Mucosa of rectum (tissue), 2 donors: ENCODE data around the gene ATAD3A.

ENCODE experiments used
- H3K27ac ChIP-seq, 2 donors: one replicate each; pipeline ENCODE4 v1.7.0; 2013; ENCODE audit warnings: inconsistent platforms in 2 of 2, low read depth in 2 of 2, low read length in 2 of 2
- H3K27me3 ChIP-seq, 2 donors: one replicate each; pipeline ENCODE4 v1.7.0; 2013; ENCODE audit warnings: low read length in 2 of 2; ENCODE audit not compliant: control insufficient read depth in 2 of 2, insufficient read depth in 2 of 2
- H3K36me3 ChIP-seq, 2 donors: one replicate each; pipeline ENCODE4 v1.7.0; 2013; ENCODE audit warnings: low read length in 2 of 2; ENCODE audit not compliant: control insufficient read depth in 2 of 2, insufficient read depth in 2 of 2
- H3K4me1 ChIP-seq, 2 donors: one replicate each; pipeline ENCODE4 v1.7.0; 2013; ENCODE audit warnings: low read length in 2 of 2, mild to moderate bottlenecking in 1 of 2; ENCODE audit not compliant: control insufficient read depth in 2 of 2, insufficient read depth in 2 of 2
- H3K4me3 ChIP-seq, 2 donors: one replicate each; pipeline ENCODE4 v1.7.0; 2013; ENCODE audit warnings: low read length in 2 of 2
- H3K9ac ChIP-seq, 2 donors: one replicate each; pipeline ENCODE4 v1.7.0; 2013; ENCODE audit warnings: low read length in 2 of 2, low read depth in 1 of 2, mild to moderate bottlenecking in 1 of 2
- H3K9me3 ChIP-seq, 2 donors: one replicate each; pipeline ENCODE4 v1.7.0; 2013; ENCODE audit warnings: low read length in 2 of 2; ENCODE audit not compliant: control insufficient read depth in 2 of 2
- donor health status: healthy.
- donor health status: Normal muscosa, but diverticular disease.

ATAD3A gene

DNA sequence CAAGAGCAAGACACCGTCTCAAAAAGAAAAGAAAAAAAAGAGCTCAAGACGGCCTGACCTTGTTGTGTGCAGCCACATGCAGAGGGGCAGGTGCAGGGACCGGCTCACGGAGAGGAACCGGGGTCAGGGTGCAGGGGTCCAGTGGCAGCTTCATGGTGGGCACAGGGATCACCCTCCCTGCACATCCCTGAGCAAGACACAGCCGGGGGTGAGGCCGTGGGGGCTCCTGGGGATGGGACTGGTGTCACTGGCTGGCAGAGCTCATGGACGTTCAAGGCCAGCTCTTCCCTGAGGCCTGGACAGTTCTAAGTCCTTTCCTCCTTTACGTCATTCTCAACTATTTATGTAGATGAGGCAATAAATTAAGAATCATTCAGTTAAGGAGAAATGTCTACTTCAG is 35.0 kb downstream of the ATAD3A start:
- no peak overlapping the region for H3K9ac ChIP-seq
- no peaks in the 10 kb centered on the region for H3K27me3 ChIP-seq
- no peaks in the 10 kb centered on the region for H3K4me1 ChIP-seq
- H3K4me3 ChIP-seq: no peak overlapping the region
- H3K27ac ChIP-seq: no peak overlapping the region
- peaks cover 3 to 19% of the 10 kb centered on the region in 2 donors for H3K36me3 ChIP-seq
- H3K9me3 ChIP-seq: no peaks in the 10 kb centered on the region

DNA sequence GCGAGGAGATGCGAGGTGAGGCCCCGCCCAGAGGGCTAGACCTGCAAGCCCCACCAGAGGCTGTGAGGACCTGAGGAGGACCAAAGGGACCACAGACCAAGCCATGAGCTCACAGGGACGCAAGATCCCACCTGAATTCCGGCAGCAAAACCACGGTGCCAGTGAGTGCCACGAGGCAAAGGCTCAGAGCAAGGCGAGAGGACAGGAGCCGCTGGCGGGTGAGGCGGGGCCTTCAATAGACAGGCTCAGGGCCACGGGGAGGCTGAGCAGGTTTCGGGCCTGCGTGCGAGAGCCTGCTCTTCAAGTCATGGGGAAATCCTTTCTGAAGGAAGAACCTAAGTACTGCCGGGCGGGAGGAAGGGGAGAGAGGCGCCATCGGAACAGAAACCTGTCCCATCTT is 35.5 kb downstream of the ATAD3A start:
- Histone ChIP-seq H3K9ac (no peak overlapping the region), H3K27me3 (no peaks in the 10 kb centered on the region), H3K36me3 (peaks cover 3 to 15% of the 10 kb centered on the region in 2 donors)

DNA sequence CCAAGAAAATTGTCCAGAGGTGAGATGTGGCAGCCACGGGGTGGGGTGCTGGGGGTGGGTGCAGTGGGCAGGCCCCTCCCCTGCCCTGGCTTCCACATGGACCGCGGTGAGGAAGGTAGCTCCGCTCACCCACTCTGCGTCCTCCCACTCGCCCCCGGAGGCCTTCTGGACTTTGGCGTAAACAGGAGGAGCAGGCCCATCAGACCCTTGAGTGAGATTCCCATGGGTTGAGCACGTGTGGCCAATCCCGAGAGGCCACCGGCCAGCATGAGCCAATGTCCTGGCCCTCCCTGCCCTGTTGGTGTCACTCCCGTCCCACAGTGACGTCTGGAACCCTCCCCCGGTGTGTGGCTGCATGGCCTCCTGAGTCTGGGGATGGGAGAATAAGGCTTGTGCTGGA is 36.6 kb downstream of the ATAD3A start:
- Histone ChIP-seq H3K9me3 (no peaks in the 10 kb centered on the region), H3K4me3 (no peak overlapping the region), H3K4me1 (no peaks in the 10 kb centered on the region), H3K36me3 (peaks cover 3 to 7% of the 10 kb centered on the region in 2 donors), H3K27ac (no peak overlapping the region), H3K27me3 (no peaks in the 10 kb centered on the region), H3K9ac (no peak overlapping the region)

More for the DNA sequence above, 35.5 kb downstream of the ATAD3A start:
- Histone ChIP-seq H3K9me3 (no peaks in the 10 kb centered on the region), H3K4me3 (no peak overlapping the region), H3K27ac (no peak overlapping the region), H3K4me1 (no peaks in the 10 kb centered on the region)

GRCh38 chr1:1550087-1550486 is 38.1 kb downstream of the ATAD3A start:
- H3K9me3 ChIP-seq: no peaks in the 10 kb centered on the region
- H3K9ac ChIP-seq: no peak overlapping the region
- no peaks in the 10 kb centered on the region for H3K4me1 ChIP-seq
- H3K27me3 ChIP-seq: no peaks in the 10 kb centered on the region
- H3K4me3 ChIP-seq: no peak overlapping the region
- peaks cover 3 to 7% of the 10 kb centered on the region in 2 donors for H3K36me3 ChIP-seq
- H3K27ac ChIP-seq: no peak overlapping the region

- H3K27ac ChIP-seq: no peak overlapping the region
- H3K9ac ChIP-seq: no peak overlapping the region
- H3K4me3 ChIP-seq: no peak overlapping the region
Observed at GRCh38 chr1:1550591-1551432, 38.9 kb downstream of the ATAD3A start.

GRCh38 chr1:1551524-1552262 is 39.7 kb downstream of the ATAD3A start:
- Histone ChIP-seq H3K4me1 (no peaks in the 10 kb centered on the region), H3K4me3 (no peak overlapping the region), H3K36me3 (peaks cover 3 to 7% of the 10 kb centered on the region in 2 donors), H3K27ac (no peak overlapping the region), H3K9me3 (no peaks in the 10 kb centered on the region), H3K27me3 (no peaks in the 10 kb centered on the region), H3K9ac (no peak overlapping the region)

More at GRCh38 chr1:1550591-1551432, 38.9 kb downstream of the ATAD3A start:
- no peaks in the 10 kb centered on the region for H3K4me1 ChIP-seq
- H3K36me3 ChIP-seq: peaks cover 3 to 7% of the 10 kb centered on the region in 2 donors
- H3K9me3 ChIP-seq: no peaks in the 10 kb centered on the region
- H3K27me3 ChIP-seq: no peaks in the 10 kb centered on the region

GRCh38 chr1:1552263-1552639 is 40.3 kb downstream of the ATAD3A start:
- Histone ChIP-seq H3K27ac (no peak overlapping the region), H3K4me3 (no peak overlapping the region), H3K9me3 (no peaks in the 10 kb centered on the region), H3K4me1 (no peaks in the 10 kb centered on the region), H3K27me3 (no peaks in the 10 kb centered on the region), H3K36me3 (peaks cover 0 to 7% of the 10 kb centered on the region in 2 donors), H3K9ac (no peak overlapping the region)

DNA sequence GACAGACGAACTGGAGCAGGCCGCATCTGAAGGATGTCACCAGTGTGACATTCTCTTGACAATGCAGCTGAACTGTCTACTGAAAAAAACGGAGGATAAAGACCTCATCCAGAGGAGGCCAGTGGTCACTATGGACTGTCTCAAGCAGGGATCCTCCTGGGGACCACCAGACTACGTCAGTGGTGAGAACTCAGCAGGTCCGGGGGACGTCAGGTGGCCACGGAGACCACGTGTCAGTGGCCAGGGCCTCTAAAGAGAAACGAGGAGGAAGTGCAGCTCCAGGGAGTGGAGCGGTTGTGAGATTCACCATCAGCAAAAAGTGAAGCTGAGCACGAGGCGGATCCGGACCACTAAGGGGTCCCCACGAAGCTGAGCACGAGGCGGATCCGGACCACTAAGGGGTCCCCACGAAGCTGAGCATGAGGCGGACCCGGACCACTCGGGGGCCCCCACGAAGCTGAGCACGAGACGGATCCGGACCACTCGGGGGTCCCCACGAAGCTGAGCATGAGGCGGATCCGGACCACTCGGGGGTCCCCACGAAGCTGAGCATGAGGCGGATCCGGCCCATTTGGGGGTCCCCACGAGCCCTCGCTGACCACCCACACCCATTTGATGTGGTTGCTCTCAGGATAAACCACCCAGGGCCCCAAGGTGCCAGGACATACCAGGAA is 42.0 kb downstream of the ATAD3A start:
- Histone ChIP-seq H3K9me3 (no peaks in the 10 kb centered on the region), H3K9ac (no peak overlapping the region), H3K27me3 (no peaks in the 10 kb centered on the region), H3K27ac (no peak overlapping the region), H3K36me3 (peaks cover 0 to 3% of the 10 kb centered on the region in 2 donors), H3K4me1 (no peaks in the 10 kb centered on the region), H3K4me3 (no peak overlapping the region)

- Histone ChIP-seq H3K27ac (no peak overlapping the region), H3K36me3 (peaks cover 0 to 3% of the 10 kb centered on the region in 2 donors), H3K27me3 (no peaks in the 10 kb centered on the region), H3K4me3 (no peak overlapping the region), H3K9ac (no peak overlapping the region), H3K4me1 (no peaks in the 10 kb centered on the region), H3K9me3 (no peaks in the 10 kb centered on the region)
Observed at GRCh38 chr1:1554550-1554925, 42.6 kb downstream of the ATAD3A start.
